HepG2 (cell line): ENCODE results near the gene NAV2. TPM values are rescaled to one million over a fixed set of nuclear protein-coding genes. Genes with fewer than 3 reads are reported as not detected.
A peak's percentile ranks its signal among the peaks of the same experiment; 100 is the strongest.

Experiments used
- ARNTL ChIP-seq: sonication (generic); formaldehyde crosslinking; IDR thresholded peaks from 2 replicates; pipeline ENCODE4 v1.4.0; 2020; ENCODE audit warnings: mild to moderate bottlenecking, missing genetic modification reagents
- BATF2 ChIP-seq: sonication (generic); formaldehyde crosslinking; IDR thresholded peaks from 2 replicates; pipeline ENCODE4 v1.8.0; 2022; ENCODE audit warnings: mild to moderate bottlenecking, missing genetic modification reagents, moderate library complexity
- FOXP1 ChIP-seq, 2 experiments: fragments of 450-650 bp in 1 of 2; IDR thresholded peaks; 2 replicates each; pipeline ENCODE4 v1.6.1; 2017 to 2018; ENCODE audit warnings: antibody characterized with exemption in 1 of 2
- FOXP4 ChIP-seq: sonication (generic); formaldehyde crosslinking; IDR thresholded peaks from 2 replicates; pipeline ENCODE4 v1.4.0; 2020; ENCODE audit warnings: missing genetic modification reagents
- HDAC2 ChIP-seq: sonication (generic); formaldehyde crosslinking; IDR thresholded peaks from 2 replicates; pipeline ENCODE4 v1.4.0; 2020; ENCODE audit warnings: missing genetic modification reagents
- HHEX ChIP-seq: IDR thresholded peaks from 2 replicates; pipeline ENCODE4 v1.6.1; 2016; ENCODE audit warnings: control low read depth
- HNF4A ChIP-seq: sonication (generic); formaldehyde crosslinking; IDR thresholded peaks from 2 replicates; pipeline ENCODE4 v1.4.0; 2020; ENCODE audit warnings: missing genetic modification reagents
- LCORL ChIP-seq, 2 experiments: fragments of 450-650 bp in 1 of 2; sonication (generic) in 1 of 2; formaldehyde crosslinking in 1 of 2; IDR thresholded peaks; 2 replicates each; pipeline versions ENCODE4 v1.5.0 to v1.6.1; 2017 to 2020; ENCODE audit warnings: antibody characterized with exemption in 1 of 2, missing genetic modification reagents in 1 of 2
- NR2F6 ChIP-seq, 2 experiments: IDR thresholded peaks; 2 replicates each; pipeline ENCODE4 v1.6.1; 2016; ENCODE audit warnings: antibody characterized with exemption in 1 of 2, mild to moderate bottlenecking in 1 of 2
- SATB2 ChIP-seq: sonication (generic); formaldehyde crosslinking; IDR thresholded peaks from 2 replicates; pipeline ENCODE4 v1.5.0; 2020; ENCODE audit warnings: missing genetic modification reagents
- ZNF256 ChIP-seq: sonication (generic); formaldehyde crosslinking; conservative IDR thresholded peaks from 2 replicates; pipeline ENCODE4 v1.4.0; 2020; ENCODE audit warnings: missing genetic modification reagents
- ZNF451 ChIP-seq: sonication (generic); formaldehyde crosslinking; IDR thresholded peaks from 2 replicates; pipeline ENCODE4 v1.5.0; 2020; ENCODE audit warnings: mild to moderate bottlenecking, missing genetic modification reagents
- ZNF503 ChIP-seq: sonication (generic); formaldehyde crosslinking; IDR thresholded peaks from 2 replicates; pipeline ENCODE4 v1.4.0; 2020; ENCODE audit warnings: missing genetic modification reagents
- ZNF792 ChIP-seq: IDR thresholded peaks from 2 replicates; pipeline ENCODE4 v1.6.1; 2016
- polyA plus RNA-seq, 8 experiments: library from polyadenylated mRNA; depleted of rRNA in 3 of 8; stranded (reverse) in 7 of 8; unstranded in 1 of 8; fragments of >200 nt; fragmentation: Illumina TruSeq in 4 of 8; extraction: Trizol in 4 of 8; gene quantifications; 2 replicates each; pipeline versions ENCODE4 v1.2.1 to v1.2.3, GENCODE V29; 2011 to 2016; ENCODE audit warnings: low read depth in 4 of 8, missing spikeins in 1 of 8, mixed read lengths in 1 of 8; ENCODE audit not compliant: insufficient read depth in 1 of 8
- total RNA-seq, 5 experiments: library from RNA; depleted of rRNA; stranded (reverse); fragments of >200 nt; fragmentation: Illumina TruSeq; extraction: Trizol; gene quantifications; 2 replicates each; pipeline ENCODE4 v1.2.3, GENCODE V29; 2016; ENCODE audit warnings: low read depth in 1 of 5
- TF ChIP-seq, protein P1 (sequence below): sonication (generic); formaldehyde crosslinking; conservative IDR thresholded peaks from 2 replicates; pipeline ENCODE4 v1.4.0; 2020; ENCODE audit warnings: missing genetic modification reagents
- TF ChIP-seq, protein P2 (sequence below), 2 experiments: sonication (generic) in 1 of 2; formaldehyde crosslinking in 1 of 2; IDR thresholded peaks; 2 replicates each; pipeline versions ENCODE4 v1.4.0 to v1.6.1; 2016 to 2020; ENCODE audit warnings: borderline replicate concordance in 1 of 2, low read depth in 1 of 2, mild to moderate bottlenecking in 1 of 2, missing genetic modification reagents in 1 of 2

The NAV2 gene
- total and polyA plus RNA-seq, 2 of the 13 experiments (the other 11 are each of a cell fraction or from before 2014, with no cell fraction given) = 9.3 to 34.6 TPM

DNA sequence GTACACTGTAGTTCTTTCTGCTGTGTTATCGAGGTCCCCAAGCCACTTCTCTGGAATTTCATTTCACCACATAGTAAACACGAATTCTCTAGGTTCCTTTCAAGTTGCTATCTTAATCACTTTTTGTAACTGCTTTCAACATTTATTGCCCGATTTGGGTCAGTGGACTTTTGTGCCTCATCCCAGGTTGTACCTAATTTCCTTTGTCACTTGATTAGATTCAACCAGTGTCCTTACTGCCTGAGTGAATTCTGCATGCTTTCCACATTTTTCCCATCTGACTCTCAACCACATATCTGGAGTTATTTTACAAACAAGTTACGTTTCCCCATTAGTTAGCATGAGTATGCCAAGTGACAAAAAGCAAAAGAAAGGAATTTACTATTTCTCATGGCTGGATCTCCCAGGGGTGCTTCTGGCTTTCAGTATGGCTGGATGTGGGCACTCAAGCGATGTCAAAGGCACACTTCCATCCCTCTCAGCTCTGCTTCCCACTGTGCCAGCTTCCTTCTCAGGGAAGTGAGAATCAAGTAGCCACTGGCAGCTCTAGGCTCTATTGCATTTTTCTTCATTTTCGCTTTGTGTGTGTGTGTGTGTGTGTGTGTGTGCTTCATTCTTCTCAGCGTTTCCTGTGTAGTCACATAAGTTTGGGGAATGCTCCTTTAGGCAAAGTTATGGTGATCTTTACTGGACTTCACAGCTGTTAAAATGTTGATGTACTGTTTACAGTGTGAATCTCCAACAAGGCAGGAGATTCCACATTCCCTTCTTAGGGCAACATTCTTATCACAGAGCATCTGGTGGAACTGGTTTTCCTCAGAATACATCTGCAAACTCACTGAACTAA lies 318.7 kb downstream of the NAV2 start (continued):
- TF ChIP-seq FOXP1 (IDR thresholded peaks at IDR 0.05) (peak; percentile 46; the same call in 1 of the 2 replicates), FOXP1 (CRISPR knock-in tag; IDR thresholded peaks at IDR 0.05) (peak; percentile 50; the same call in 1 of the 2 replicates), ZNF256 (CRISPR knock-in tag) (no peak), ZNF503 (peak; percentile 53; the same call in 1 of the 2 replicates), ZNF792 (peak; percentile 36; the same call in 1 of the 2 replicates), HHEX (CRISPR knock-in tag) (peak; percentile 54; the same call in 1 of the 2 replicates), FOXP4 (CRISPR knock-in tag) (peak; percentile 79), NR2F6 (IDR thresholded peaks at IDR 0.05) (peak; percentile 69), NR2F6 (CRISPR knock-in tag; IDR thresholded peaks at IDR 0.05) (peak; percentile 20; the same call in 1 of the 2 replicates), ARNTL (CRISPR knock-in tag) (no peak), SATB2 (CRISPR knock-in tag) (no peak), HNF4A (CRISPR knock-in tag) (peak; percentile 70), BATF2 (CRISPR knock-in tag) (no peak), ZNF451 (CRISPR knock-in tag) (no peak), HDAC2 (CRISPR knock-in tag) (peak; percentile 66; the same call in 1 of the 2 replicates), LCORL (IDR thresholded peaks at IDR 0.05) (0 out of 2 replicates have a peak, but pooled peaks have one; percentile 23), LCORL (CRISPR knock-in tag; IDR thresholded peaks at IDR 0.05) (peak; percentile 55; the same call in 1 of the 2 replicates)
- TF ChIP-seq, protein P1, sequence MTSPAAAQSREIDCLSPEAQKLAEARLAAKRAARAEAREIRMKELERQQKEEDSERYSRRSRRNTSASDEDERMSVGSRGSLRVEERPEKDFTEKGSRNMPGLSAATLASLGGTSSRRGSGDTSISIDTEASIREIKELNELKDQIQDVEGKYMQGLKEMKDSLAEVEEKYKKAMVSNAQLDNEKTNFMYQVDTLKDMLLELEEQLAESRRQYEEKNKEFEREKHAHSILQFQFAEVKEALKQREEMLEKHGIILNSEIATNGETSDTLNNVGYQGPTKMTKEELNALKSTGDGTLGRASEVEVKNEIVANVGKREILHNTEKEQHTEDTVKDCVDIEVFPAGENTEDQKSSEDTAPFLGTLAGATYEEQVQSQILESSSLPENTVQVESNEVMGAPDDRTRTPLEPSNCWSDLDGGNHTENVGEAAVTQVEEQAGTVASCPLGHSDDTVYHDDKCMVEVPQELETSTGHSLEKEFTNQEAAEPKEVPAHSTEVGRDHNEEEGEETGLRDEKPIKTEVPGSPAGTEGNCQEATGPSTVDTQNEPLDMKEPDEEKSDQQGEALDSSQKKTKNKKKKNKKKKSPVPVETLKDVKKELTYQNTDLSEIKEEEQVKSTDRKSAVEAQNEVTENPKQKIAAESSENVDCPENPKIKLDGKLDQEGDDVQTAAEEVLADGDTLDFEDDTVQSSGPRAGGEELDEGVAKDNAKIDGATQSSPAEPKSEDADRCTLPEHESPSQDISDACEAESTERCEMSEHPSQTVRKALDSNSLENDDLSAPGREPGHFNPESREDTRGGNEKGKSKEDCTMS (CRISPR knock-in tag) = no peak
- TF ChIP-seq, protein P2, sequence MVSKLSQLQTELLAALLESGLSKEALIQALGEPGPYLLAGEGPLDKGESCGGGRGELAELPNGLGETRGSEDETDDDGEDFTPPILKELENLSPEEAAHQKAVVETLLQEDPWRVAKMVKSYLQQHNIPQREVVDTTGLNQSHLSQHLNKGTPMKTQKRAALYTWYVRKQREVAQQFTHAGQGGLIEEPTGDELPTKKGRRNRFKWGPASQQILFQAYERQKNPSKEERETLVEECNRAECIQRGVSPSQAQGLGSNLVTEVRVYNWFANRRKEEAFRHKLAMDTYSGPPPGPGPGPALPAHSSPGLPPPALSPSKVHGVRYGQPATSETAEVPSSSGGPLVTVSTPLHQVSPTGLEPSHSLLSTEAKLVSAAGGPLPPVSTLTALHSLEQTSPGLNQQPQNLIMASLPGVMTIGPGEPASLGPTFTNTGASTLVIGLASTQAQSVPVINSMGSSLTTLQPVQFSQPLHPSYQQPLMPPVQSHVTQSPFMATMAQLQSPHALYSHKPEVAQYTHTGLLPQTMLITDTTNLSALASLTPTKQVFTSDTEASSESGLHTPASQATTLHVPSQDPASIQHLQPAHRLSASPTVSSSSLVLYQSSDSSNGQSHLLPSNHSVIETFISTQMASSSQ (IDR thresholded peaks at IDR 0.05; ENCODE audit: low read depth) = no peak
- TF ChIP-seq, protein P2 (CRISPR knock-in tag; IDR thresholded peaks at IDR 0.05; ENCODE audit: borderline replicate concordance) = no peak
